Cardiac fibroblast (primary cell): Measurements from ENCODE around the gene ENKUR.
A peak's percentile ranks its signal among the peaks of the same experiment; 100 is the strongest.
"Not testable (repeated sequence)": the region's sequence is repeated elsewhere in the genome, so short reads cannot be mapped to it uniquely, and the experiment has no call there.

ENCODE experiments used
- DNase-seq, 2 donors: peaks; one replicate each; pipeline versions ENCODE4 v3.0.0 to v3.0.0-alpha.2; 2010; ENCODE audit warnings: low read depth in 2 of 2
- H3K4me3 ChIP-seq, 2 donors: replicated peaks in 1 of 2; 1 replicate in 1 of 2; 2 replicates in 1 of 2; pipeline ENCODE4 v1.5.1; 2011; ENCODE audit warnings: low read depth in 2 of 2, low read length in 2 of 2, mild to moderate bottlenecking in 2 of 2, moderate library complexity in 1 of 2
- CTCF ChIP-seq: IDR thresholded peaks from one replicate; pipeline ENCODE4 v1.5.1; 2011; ENCODE audit warnings: low read depth, mild to moderate bottlenecking, low read length, inconsistent platforms

ENKUR gene

GRCh38 chr10:24961582-24961981 lies 54.4 kb downstream of the ENKUR start:
- DNase-seq = no peak
- TF ChIP-seq CTCF = no peak
- no peak overlapping the region for H3K4me3 ChIP-seq

DNA sequence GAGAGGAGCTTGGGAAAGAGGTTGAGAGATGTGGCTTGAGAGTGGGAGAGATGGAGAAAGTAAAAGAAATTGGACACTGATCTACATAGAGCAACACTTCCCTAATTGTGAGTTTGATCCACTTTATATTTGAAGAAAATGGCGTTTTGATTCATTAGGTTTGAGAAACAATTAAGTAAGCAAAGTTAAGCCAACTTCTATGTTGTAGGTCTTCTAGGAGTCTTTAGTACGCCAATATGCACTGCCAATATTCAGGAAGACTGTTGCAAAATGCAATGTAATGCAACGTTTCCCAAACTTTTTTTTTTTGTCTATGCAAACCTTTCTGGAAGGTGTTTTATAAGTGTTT lies 56.6 kb downstream of the ENKUR start:
- H3K4me3 ChIP-seq = no peak overlapping the region
- DNase-seq = peak in 1 of 2 donors; percentile 18
- TF ChIP-seq CTCF = no peak

DNA sequence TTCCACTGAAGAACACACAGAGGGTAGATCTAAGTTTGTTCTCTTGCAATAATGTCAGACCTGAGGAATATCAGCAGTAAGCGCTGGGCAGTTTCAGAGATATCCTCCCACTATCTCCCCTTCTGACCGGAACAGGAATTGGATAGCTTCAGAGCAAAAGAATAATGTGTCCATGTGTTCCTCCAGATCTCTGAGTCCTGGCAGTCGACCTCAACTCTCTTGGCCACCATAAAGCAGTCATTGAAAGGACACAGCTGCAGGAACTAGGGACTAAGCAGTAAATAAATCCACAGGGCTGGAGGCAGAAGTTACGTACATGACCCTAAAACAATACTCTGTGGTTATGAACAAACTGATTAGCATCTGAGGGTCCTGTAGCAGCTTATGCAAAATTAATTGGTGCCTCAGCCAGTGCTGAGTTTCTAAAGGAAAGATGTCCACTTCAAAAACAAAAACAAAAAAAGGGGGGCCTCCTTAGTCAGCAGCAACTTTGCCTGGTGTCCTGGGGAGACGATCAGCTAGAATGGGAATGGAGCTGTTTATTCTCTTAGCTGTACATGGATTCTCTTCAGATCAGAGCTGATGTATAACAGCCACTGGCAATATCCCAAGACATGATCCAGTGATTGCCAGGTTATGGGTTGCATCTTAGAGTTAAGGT lies 57.1 kb downstream of the ENKUR start:
- DNase-seq = peak; percentile 73 to 86
- TF ChIP-seq CTCF = no peak
- peak overlapping the region in 1 of 2 donors; percentile 0 for H3K4me3 ChIP-seq

GRCh38 chr10:24958091-24958720 lies 57.8 kb downstream of the ENKUR start:
- H3K4me3 ChIP-seq = peak overlapping the region in 1 of 2 donors; percentile 0
- peak; percentile 94 to 95 for DNase-seq
- no peak for TF ChIP-seq CTCF

DNA sequence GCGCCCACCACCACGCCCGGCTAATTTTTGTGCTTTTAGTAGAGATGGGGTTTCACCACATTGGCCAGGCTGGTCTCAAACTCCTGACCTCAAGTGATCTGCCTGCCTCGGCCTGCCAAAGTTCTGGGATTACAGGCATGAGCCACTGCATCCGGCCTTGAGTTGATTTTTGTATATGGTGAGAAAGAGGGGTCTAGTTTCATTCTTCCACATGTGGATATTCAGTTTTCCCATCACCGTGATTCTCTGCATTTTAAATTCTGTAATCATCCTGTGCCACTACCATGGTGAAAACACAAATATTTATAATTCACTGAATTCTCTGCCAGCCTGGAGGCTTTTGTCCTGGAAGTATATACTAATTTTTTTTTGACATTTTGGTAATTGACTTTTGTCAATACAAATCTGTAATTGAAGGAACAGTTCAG lies 58.3 kb downstream of the ENKUR start:
- H3K4me3 ChIP-seq = not testable (repeated sequence)
- DNase-seq = peak; percentile 79

DNA sequence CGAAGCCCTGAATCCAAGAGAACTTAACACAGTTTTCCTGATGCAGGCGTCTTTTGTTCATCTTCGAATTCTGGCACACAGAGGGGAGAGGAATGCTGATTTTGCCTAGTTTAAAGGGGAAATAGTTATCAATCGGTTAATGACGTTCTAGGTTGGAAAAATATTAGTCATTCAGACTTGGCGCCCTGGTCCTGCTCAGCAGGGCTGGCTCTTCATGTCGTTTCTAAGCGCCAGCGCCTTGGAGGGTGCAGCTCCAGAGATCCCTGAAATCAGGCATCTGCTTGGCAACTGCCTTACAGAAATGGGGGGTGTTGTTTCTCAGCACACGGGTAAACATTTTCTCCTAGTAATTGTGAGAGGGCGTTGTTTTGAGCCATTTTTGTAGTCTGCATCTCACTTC lies 62.3 kb downstream of the ENKUR start:
- no peak overlapping the region for H3K4me3 ChIP-seq
- no peak for TF ChIP-seq CTCF
- DNase-seq = no peak

- DNase-seq = peak; percentile 52 to 88
- no peak for TF ChIP-seq CTCF
- peak overlapping the region; percentile 32 to 56 for H3K4me3 ChIP-seq
These were observed 63.0 kb downstream of the ENKUR start for GRCh38 chr10:24952707-24953645.
